IMR-90 (cell line): ENCODE measurements around the gene SLC35G6. TPM values are rescaled to one million over a fixed set of nuclear protein-coding genes. Genes with fewer than 3 reads are reported as not detected.

ENCODE experiments used
- ATAC-seq: fragments of 200-7000 bp; cut with Tn5 transposase; 2 replicates; pipeline ENCODE4 v1.9.1; 2020; ENCODE audit warnings: low read depth, mild to moderate bottlenecking, moderate library complexity
- BruUV-seq: library from RNA; stranded (reverse); fragments of 400-500 nt; replicated peaks from 2 replicates; lab custom pipeline; 2021; lab: Mats Ljungman, UMichigan
- CTCF ChIA-PET: fragments of 300-600 bp; formaldehyde crosslinking; extraction: SDS; loops from one replicate; lab custom pipeline; 2021; ENCODE audit warnings: antibody characterized with exemption; lab: Yijun Ruan, JAX
- POLR2A ChIA-PET: fragments of 300-600 bp; sonication (Branson Sonifier 250); formaldehyde crosslinking; loops from one replicate; lab custom pipeline; 2022; ENCODE audit warnings: antibody characterized with exemption; ENCODE audit not compliant: unreplicated experiment; lab: Charles Lee
- DNase-seq: peaks from one replicate; pipeline ENCODE4 v3.0.0; 2013
- H2AFZ ChIP-seq: replicated peaks from 2 replicates; pipeline ENCODE3; 2013; ENCODE audit warnings: low read length, mild to moderate bottlenecking; ENCODE audit not compliant: poor library complexity
- H2AK5ac ChIP-seq: 2 replicates; pipeline ENCODE4 v1.6.1; 2013; ENCODE audit warnings: low read depth, low read length, inconsistent platforms
- H2AK9ac ChIP-seq: replicated peaks from 2 replicates; pipeline ENCODE3; 2013; ENCODE audit warnings: mild to moderate bottlenecking, low read depth, low read length, moderate library complexity; ENCODE audit not compliant: poor library complexity
- H2BK120ac ChIP-seq: 2 replicates; pipeline ENCODE4 v1.6.1; 2013; ENCODE audit warnings: low read depth, low read length, inconsistent platforms
- H2BK15ac ChIP-seq: 3 replicates; pipeline ENCODE4 v1.6.1; 2013; ENCODE audit warnings: low read depth, low read length, inconsistent platforms
- H2BK20ac ChIP-seq: 2 replicates; pipeline ENCODE4 v1.6.1; 2013; ENCODE audit warnings: low read depth, mild to moderate bottlenecking, inconsistent platforms, low read length, moderate library complexity
- H2BK5ac ChIP-seq: 2 replicates; pipeline ENCODE4 v1.6.1; 2013; ENCODE audit warnings: mild to moderate bottlenecking, low read depth, low read length, inconsistent platforms; ENCODE audit not compliant: poor library complexity, severe bottlenecking
- H3K14ac ChIP-seq: replicated peaks from 2 replicates; pipeline ENCODE4 v1.6.1; 2013; ENCODE audit warnings: low read depth, low read length, inconsistent platforms
- H3K18ac ChIP-seq: 2 replicates; pipeline ENCODE4 v1.6.1; 2013; ENCODE audit warnings: low read depth, low read length, control low read depth
- H3K23ac ChIP-seq: 2 replicates; pipeline ENCODE4 v1.6.1; 2013; ENCODE audit warnings: low read depth, low read length, inconsistent platforms
- H3K27ac ChIP-seq: 2 replicates; pipeline ENCODE4 v1.5.1; 2013; ENCODE audit warnings: mild to moderate bottlenecking, control low read depth, low read length; ENCODE audit not compliant: insufficient read depth
- H3K27me3 ChIP-seq: 2 replicates; pipeline ENCODE4 v1.6.1; 2013; ENCODE audit warnings: low read length; ENCODE audit not compliant: control insufficient read depth, insufficient read depth
- H3K36me3 ChIP-seq: 2 replicates; pipeline ENCODE4 v1.6.1; 2013; ENCODE audit warnings: low read length, mixed read lengths; ENCODE audit not compliant: control insufficient read depth, insufficient read depth
- H3K4ac ChIP-seq: 2 replicates; pipeline ENCODE4 v1.6.1; 2013; ENCODE audit warnings: low read depth, low read length, inconsistent platforms
- H3K4me1 ChIP-seq: 2 replicates; pipeline ENCODE4 v1.6.1; 2013; ENCODE audit warnings: low read length, mixed read lengths; ENCODE audit not compliant: control insufficient read depth, insufficient read depth
- H3K4me2 ChIP-seq: 2 replicates; pipeline ENCODE4 v1.6.1; 2013; ENCODE audit warnings: low read depth, mild to moderate bottlenecking, control low read depth, low read length, moderate library complexity
- H3K4me3 ChIP-seq: 2 replicates; pipeline ENCODE4 v1.5.1; 2013; ENCODE audit warnings: low read depth, mild to moderate bottlenecking, control low read depth, low read length, moderate library complexity; ENCODE audit not compliant: insufficient read depth
- H3K56ac ChIP-seq: 2 replicates; pipeline ENCODE4 v1.6.1; 2013; ENCODE audit warnings: low read length, inconsistent platforms; ENCODE audit not compliant: insufficient read depth; ENCODE audit errors: extremely low read depth
- H3K79me1 ChIP-seq, 2 experiments: 2 replicates each; pipeline ENCODE4 v1.6.1; 2013; ENCODE audit warnings: low read length in 2 of 2, inconsistent platforms in 1 of 2, low read depth in 1 of 2
- H3K9ac ChIP-seq: 2 replicates; pipeline ENCODE4 v1.6.1; 2013; ENCODE audit warnings: low read depth, low read length, control low read depth
- H3K9me1 ChIP-seq: 2 replicates; pipeline ENCODE4 v1.6.1; 2013; ENCODE audit warnings: low read length, inconsistent platforms; ENCODE audit not compliant: insufficient read depth
- H3K9me3 ChIP-seq: 2 replicates; pipeline ENCODE4 v1.6.1; 2013; ENCODE audit warnings: low read length; ENCODE audit not compliant: control insufficient read depth, insufficient read depth
- H4K20me1 ChIP-seq: 2 replicates; pipeline ENCODE4 v1.6.1; 2013; ENCODE audit warnings: low read length, inconsistent platforms; ENCODE audit not compliant: insufficient read depth
- H4K5ac ChIP-seq: 2 replicates; pipeline ENCODE4 v1.6.1; 2013; ENCODE audit warnings: mild to moderate bottlenecking, low read depth, low read length, control low read depth
- H4K8ac ChIP-seq, 2 experiments: 2 replicates each; pipeline ENCODE4 v1.6.1; 2013; ENCODE audit warnings: low read depth in 2 of 2, low read length in 2 of 2, control low read depth in 1 of 2, inconsistent platforms in 1 of 2
- H4K91ac ChIP-seq: 2 replicates; pipeline ENCODE4 v1.6.1; 2013; ENCODE audit warnings: low read depth, low read length, inconsistent platforms; ENCODE audit not compliant: insufficient read depth
- POLR2A ChIP-seq: IDR thresholded peaks from 2 replicates; pipeline ENCODE4 v1.6.1; 2012; ENCODE audit warnings: mild to moderate bottlenecking, low read depth, low read length
- RFX5 ChIP-seq: IDR thresholded peaks from 2 replicates; pipeline ENCODE4 v1.8.0; 2012; ENCODE audit warnings: low read depth, mild to moderate bottlenecking, low read length, moderate library complexity
- WGBS, 2 experiments: methylation state at CpG; one replicate each; pipeline versions ENCODE4 v1.1.5 to v1.1.7; 2013; ENCODE audit warnings: missing lambda C conversion rate in 2 of 2; ENCODE audit not compliant: insufficient read length in 1 of 2; ENCODE audit errors: extremely low coverage in 2 of 2; 5-methylcytosine and 5-hydroxymethylcytosine counted together
- dilution Hi-C: fragments of 300-500 bp; cut with HindIII; formaldehyde crosslinking; loops from one replicate; pipeline ENCODE4 v1.14.3; 2018; ENCODE audit warnings: low sequenced_read_pairs; ENCODE audit not compliant: unreplicated experiment
- in situ Hi-C: fragments of 300-500 bp; cut with MboI; formaldehyde crosslinking; loops from 3 replicates; pipeline ENCODE4 v1.14.3; 2019; ENCODE audit warnings: low sequenced_read_pairs, inconsistent platforms, mixed read lengths
- intact Hi-C: fragments of 100-400 bp; cut with micrococcal nuclease; formaldehyde crosslinking; loops from 2 replicates; pipeline ENCODE4 v1.10.0; 2022
- polyA plus RNA-seq, 3 experiments: library from polyadenylated mRNA; depleted of rRNA; stranded (reverse); fragments of >200 nt; gene quantifications; 2 replicates each; pipeline ENCODE4 v1.2.3, GENCODE V29; 2012; ENCODE audit warnings: low replicate concordance in 1 of 3
- total RNA-seq: library from RNA; depleted of rRNA; stranded (reverse); fragments of >200 nt; gene quantifications from 2 replicates; pipeline ENCODE4 v1.2.3, GENCODE V29; 2012
- TF ChIP-seq, protein P1 (sequence below): conservative IDR thresholded peaks from 2 replicates; pipeline ENCODE4 v1.5.1; 2012; ENCODE audit warnings: mild to moderate bottlenecking, low read depth, low read length, improper control_type of control experiment

The SLC35G6 gene
- total and polyA plus RNA-seq, 2 of the 4 experiments (the other 2 are of a cell fraction) = not detected

DNA sequence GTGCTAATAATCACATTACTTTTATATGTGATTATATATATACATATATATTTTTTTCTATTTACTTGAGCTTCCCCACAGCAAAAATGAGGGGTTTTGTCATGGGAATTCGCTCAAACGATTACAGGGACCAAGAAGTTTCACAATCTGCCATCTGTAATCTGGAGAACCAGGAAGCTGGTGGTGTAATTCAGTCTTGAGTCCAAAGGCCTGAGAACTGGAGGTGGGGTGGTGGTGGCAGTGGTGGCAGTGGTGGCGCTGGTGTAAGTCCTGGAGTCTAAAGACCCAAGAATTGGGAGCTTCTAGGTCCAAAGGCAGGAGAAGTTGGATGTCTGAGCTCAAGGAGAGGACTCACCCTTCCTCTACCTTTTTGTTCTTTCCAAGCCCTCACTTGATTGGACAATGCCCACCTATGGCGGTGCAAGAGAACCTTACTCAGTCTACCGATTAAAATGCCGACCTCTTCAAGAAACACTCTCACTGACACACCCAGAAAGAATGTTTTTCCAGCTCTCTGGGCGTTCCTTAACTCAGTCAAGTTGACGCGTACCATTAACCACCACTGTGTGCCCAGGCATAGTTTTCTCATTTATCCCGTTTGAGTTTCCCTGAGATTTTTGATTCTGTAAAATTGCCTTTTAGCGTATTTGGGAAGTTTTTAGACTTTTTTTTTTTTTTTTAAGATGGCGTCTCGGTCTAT is 34.8 kb downstream of the SLC35G6 start:
- H3K23ac ChIP-seq = no peak overlapping the region
- no peak overlapping the region for H3K18ac ChIP-seq
- H2AK9ac ChIP-seq = no peak overlapping the region
- 0 out of 2 replicates have a peak, but pooled peaks cover 1% of the 10 kb centered on the region for H3K4me1 ChIP-seq
- no peak overlapping the region for H3K9ac ChIP-seq
- no peak overlapping the region for H4K8ac ChIP-seq
- no peak overlapping the region for H2AFZ ChIP-seq
- no peak overlapping the region for H3K4ac ChIP-seq
- DNase-seq (no peak), ATAC-seq (no peak)
- H3K27ac ChIP-seq = no peak overlapping the region
- dilution Hi-C loops = no loop called here
- ChIA-PET POLR2A (no interaction called here), CTCF (interaction anchor here (1.1 to 3.7 kb wide), 2 partner anchors 21 to 45 kb away, joined by 3 to 24 read pairs; partner anchors contain the start of gene SENP3)
- H3K27me3 ChIP-seq = no peaks in the 10 kb centered on the region
- no peak overlapping the region for H4K5ac ChIP-seq
- H3K9me1 ChIP-seq = no peaks in the 10 kb centered on the region
- H3K56ac ChIP-seq = no peak overlapping the region
- H2BK120ac ChIP-seq = no peak overlapping the region
- H2BK5ac ChIP-seq = no peak overlapping the region
- H3K79me1 ChIP-seq = 0 out of 4 replicates have a peak, but pooled peaks cover 0 to 4% of the 10 kb centered on the region in 2 experiments
- TF ChIP-seq POLR2A (no peak), RFX5 (no peak)
- TF ChIP-seq, protein P1, sequence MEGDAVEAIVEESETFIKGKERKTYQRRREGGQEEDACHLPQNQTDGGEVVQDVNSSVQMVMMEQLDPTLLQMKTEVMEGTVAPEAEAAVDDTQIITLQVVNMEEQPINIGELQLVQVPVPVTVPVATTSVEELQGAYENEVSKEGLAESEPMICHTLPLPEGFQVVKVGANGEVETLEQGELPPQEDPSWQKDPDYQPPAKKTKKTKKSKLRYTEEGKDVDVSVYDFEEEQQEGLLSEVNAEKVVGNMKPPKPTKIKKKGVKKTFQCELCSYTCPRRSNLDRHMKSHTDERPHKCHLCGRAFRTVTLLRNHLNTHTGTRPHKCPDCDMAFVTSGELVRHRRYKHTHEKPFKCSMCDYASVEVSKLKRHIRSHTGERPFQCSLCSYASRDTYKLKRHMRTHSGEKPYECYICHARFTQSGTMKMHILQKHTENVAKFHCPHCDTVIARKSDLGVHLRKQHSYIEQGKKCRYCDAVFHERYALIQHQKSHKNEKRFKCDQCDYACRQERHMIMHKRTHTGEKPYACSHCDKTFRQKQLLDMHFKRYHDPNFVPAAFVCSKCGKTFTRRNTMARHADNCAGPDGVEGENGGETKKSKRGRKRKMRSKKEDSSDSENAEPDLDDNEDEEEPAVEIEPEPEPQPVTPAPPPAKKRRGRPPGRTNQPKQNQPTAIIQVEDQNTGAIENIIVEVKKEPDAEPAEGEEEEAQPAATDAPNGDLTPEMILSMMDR = no peak
- intact Hi-C loops = no loop called here
- no peaks in the 10 kb centered on the region for H3K9me3 ChIP-seq
- BruUV-seq = no TSS peak
- no peak overlapping the region for H2AK5ac ChIP-seq
- H2BK15ac ChIP-seq = no peak overlapping the region
- H3K36me3 ChIP-seq = peaks cover 38% of the 10 kb centered on the region
- H4K20me1 ChIP-seq = peaks cover 3% of the 10 kb centered on the region; the same call in 1 of the 2 replicates
- H2BK20ac ChIP-seq = no peak overlapping the region
- in situ Hi-C loops = no loop called here
- H4K91ac ChIP-seq = no peak overlapping the region
- no peak overlapping the region for H3K14ac ChIP-seq
- no peak overlapping the region for H3K4me2 ChIP-seq
- WGBS, 2 experiments = 82% methylated on average over 2 of the region's 13 CpGs; no CpG with 5 or more reads in 1 of the 2 experiments
- no peak overlapping the region for H3K4me3 ChIP-seq
